ENCODE measurements around the gene SH3D19. TPM values are rescaled to one million over a fixed set of nuclear protein-coding genes. Genes with fewer than 3 reads are reported as not detected.

Gene SH3D19
- total and polyA plus RNA-seq, 12 donors = 32.4 to 175 (median 116) TPM

DNA sequence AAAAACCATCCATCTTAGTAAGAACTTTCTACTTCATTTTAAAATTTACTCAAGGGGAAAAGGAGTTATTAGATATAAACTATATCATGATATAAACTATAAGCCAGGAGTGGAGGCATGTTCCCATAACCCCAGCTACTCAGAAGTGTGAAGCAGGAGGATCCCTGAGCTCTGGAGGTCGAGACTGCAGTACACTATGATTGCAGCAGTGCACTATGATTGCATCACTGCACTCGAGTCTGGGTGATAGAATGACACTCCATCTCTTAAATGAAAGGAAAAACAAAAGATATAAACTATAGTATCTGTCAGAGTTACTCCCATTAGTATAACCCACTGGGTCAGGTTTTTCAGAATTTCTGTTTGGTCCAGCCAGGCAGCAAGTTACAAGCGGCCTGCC, 178.4 kb downstream of the SH3D19 start:
- no peak overlapping the region for H3K4me3 ChIP-seq
- intact Hi-C loops (cut with DNase I) = no loop called here
- TF ChIP-seq, protein P1, sequence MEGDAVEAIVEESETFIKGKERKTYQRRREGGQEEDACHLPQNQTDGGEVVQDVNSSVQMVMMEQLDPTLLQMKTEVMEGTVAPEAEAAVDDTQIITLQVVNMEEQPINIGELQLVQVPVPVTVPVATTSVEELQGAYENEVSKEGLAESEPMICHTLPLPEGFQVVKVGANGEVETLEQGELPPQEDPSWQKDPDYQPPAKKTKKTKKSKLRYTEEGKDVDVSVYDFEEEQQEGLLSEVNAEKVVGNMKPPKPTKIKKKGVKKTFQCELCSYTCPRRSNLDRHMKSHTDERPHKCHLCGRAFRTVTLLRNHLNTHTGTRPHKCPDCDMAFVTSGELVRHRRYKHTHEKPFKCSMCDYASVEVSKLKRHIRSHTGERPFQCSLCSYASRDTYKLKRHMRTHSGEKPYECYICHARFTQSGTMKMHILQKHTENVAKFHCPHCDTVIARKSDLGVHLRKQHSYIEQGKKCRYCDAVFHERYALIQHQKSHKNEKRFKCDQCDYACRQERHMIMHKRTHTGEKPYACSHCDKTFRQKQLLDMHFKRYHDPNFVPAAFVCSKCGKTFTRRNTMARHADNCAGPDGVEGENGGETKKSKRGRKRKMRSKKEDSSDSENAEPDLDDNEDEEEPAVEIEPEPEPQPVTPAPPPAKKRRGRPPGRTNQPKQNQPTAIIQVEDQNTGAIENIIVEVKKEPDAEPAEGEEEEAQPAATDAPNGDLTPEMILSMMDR (IDR thresholded peaks at IDR 0.05) = no peak
- H3K4me1 ChIP-seq = peaks cover 0 to 13% (median 4%) of the 10 kb centered on the region in 9 donors
- ATAC-seq (no peak), DNase-seq (no peak)
- H3K27me3 ChIP-seq = no peaks in the 10 kb centered on the region
- no peak overlapping the region for H3K27ac ChIP-seq
- no peaks in the 10 kb centered on the region for H3K9me3 ChIP-seq
- WGBS, 2 donors = 84 to 90% methylated on average over 3 of the region's 3 CpGs
- peaks cover 0 to 81% (median 49%) of the 10 kb centered on the region in 9 donors for H3K36me3 ChIP-seq

- ATAC-seq (peak; percentile 51 to 86 (median 72)), DNase-seq (peak in 1 of 2 donors; percentile 16)
- 73 to 79% methylated on average over 5 of the region's 5 CpGs for WGBS, 2 donors
- Histone ChIP-seq H3K4me3 (no peak overlapping the region), H3K27ac (peak overlapping the region in 6 of 10 donors; percentile 2 to 66 (median 22)), H3K27me3 (no peaks in the 10 kb centered on the region), H3K36me3 (peaks cover 0 to 100% (median 65%) of the 10 kb centered on the region in 9 donors), H3K4me1 (peaks cover 0 to 13% (median 4%) of the 10 kb centered on the region in 9 donors), H3K9me3 (no peaks in the 10 kb centered on the region)
- TF ChIP-seq, protein P1 (IDR thresholded peaks at IDR 0.05) = no peak
- intact Hi-C loops (cut with DNase I) = no loop called here
Observed at GRCh38 chr4:151144329-151145072, 180.9 kb downstream of the SH3D19 start.

- DNase-seq = no peak
- 95 to 98% methylated on average over 3 of the region's 3 CpGs for WGBS, 2 donors
- intact Hi-C loops (cut with DNase I) = no loop called here
- Histone ChIP-seq H3K27ac (peak overlapping the region in 3 of 10 donors; percentile 3 to 66 (median 45)), H3K9me3 (no peaks in the 10 kb centered on the region), H3K4me3 (no peak overlapping the region), H3K4me1 (peaks cover 0 to 13% (median 4%) of the 10 kb centered on the region in 9 donors), H3K27me3 (no peaks in the 10 kb centered on the region), H3K36me3 (peaks cover 0 to 100% (median 63%) of the 10 kb centered on the region in 9 donors)
- ATAC-seq = no peak
- TF ChIP-seq, protein P1 (IDR thresholded peaks at IDR 0.05) = no peak
Observed at GRCh38 chr4:151143811-151144210, 181.6 kb downstream of the SH3D19 start.

- intact Hi-C loops (cut with DNase I) = no loop called here
- Histone ChIP-seq H3K27me3 (no peaks in the 10 kb centered on the region), H3K36me3 (peaks cover 0 to 99% (median 59%) of the 10 kb centered on the region in 9 donors), H3K4me1 (peaks cover 0 to 13% (median 4%) of the 10 kb centered on the region in 9 donors), H3K27ac (no peak overlapping the region), H3K4me3 (no peak overlapping the region), H3K9me3 (no peaks in the 10 kb centered on the region)
- no peak for DNase-seq
- ATAC-seq = no peak
- TF ChIP-seq, protein P1 (IDR thresholded peaks at IDR 0.05) = no peak
- 82 to 94% methylated on average over 2 of the region's 2 CpGs for WGBS, 2 donors
Observed at GRCh38 chr4:151143162-151143561, 182.2 kb downstream of the SH3D19 start.

Measured in heart right ventricle (tissue), 16 donors.